Neuronal stem cell (in vitro differentiated cells): ENCODE results near the gene CHST7.

Experiments used
- DNase-seq: peaks from one replicate; pipeline ENCODE4 v3.0.0-alpha.2; 2013; ENCODE audit warnings: low spot score
- H2AFZ ChIP-seq: one replicate; pipeline ENCODE4 v1.6.1; 2013; ENCODE audit warnings: mild to moderate bottlenecking, low read length, inconsistent platforms
- H2AK5ac ChIP-seq: 2 replicates; pipeline ENCODE4 v1.6.1; 2013; ENCODE audit warnings: low read depth, mild to moderate bottlenecking, inconsistent platforms, low read length, moderate library complexity, mixed read lengths
- H2BK120ac ChIP-seq: 2 replicates; pipeline ENCODE4 v1.6.1; 2013; ENCODE audit warnings: low read depth, mild to moderate bottlenecking, inconsistent platforms, low read length, moderate library complexity, mixed read lengths
- H2BK12ac ChIP-seq: one replicate; pipeline ENCODE4 v1.6.1; 2013; ENCODE audit warnings: low read length, inconsistent platforms
- H2BK15ac ChIP-seq: 2 replicates; pipeline ENCODE4 v1.6.1; 2013; ENCODE audit warnings: mild to moderate bottlenecking, low read length, inconsistent platforms, mixed read lengths
- H2BK5ac ChIP-seq: one replicate; pipeline ENCODE4 v1.6.1; 2013; ENCODE audit warnings: inconsistent platforms, mild to moderate bottlenecking, low read length, moderate library complexity
- H3K14ac ChIP-seq: one replicate; pipeline ENCODE4 v1.6.1; 2013; ENCODE audit warnings: low read length, inconsistent platforms
- H3K18ac ChIP-seq: 2 replicates; pipeline ENCODE4 v1.6.1; 2013; ENCODE audit warnings: low read length, inconsistent platforms
- H3K23ac ChIP-seq: 2 replicates; pipeline ENCODE4 v1.6.1; 2013; ENCODE audit warnings: low read depth, mild to moderate bottlenecking, mixed read lengths, low read length, inconsistent platforms; ENCODE audit not compliant: poor library complexity
- H3K27ac ChIP-seq: replicated peaks from 3 replicates; pipeline ENCODE4 v1.5.1; 2013; ENCODE audit warnings: low read length, inconsistent platforms
- H3K27me3 ChIP-seq, 3 experiments: 2 replicates each; pipeline ENCODE4 v1.6.1; 2013; ENCODE audit warnings: low read length in 3 of 3, mild to moderate bottlenecking in 2 of 3, inconsistent platforms in 1 of 3, low read depth in 1 of 3, mixed read lengths in 1 of 3, moderate library complexity in 1 of 3; ENCODE audit not compliant: control insufficient read depth in 3 of 3, insufficient read depth in 3 of 3
- H3K36me3 ChIP-seq, 2 donors: replicated peaks in 1 of 2; 2 replicates each; pipeline ENCODE4 v1.6.1; 2013; ENCODE audit warnings: low read length in 2 of 2; ENCODE audit not compliant: control insufficient read depth in 2 of 2, insufficient read depth in 2 of 2
- H3K4ac ChIP-seq: 2 replicates; pipeline ENCODE4 v1.6.1; 2013; ENCODE audit warnings: inconsistent platforms, mild to moderate bottlenecking, low read length, moderate library complexity
- H3K4me1 ChIP-seq, 2 donors: 1 replicate in 1 of 2; 2 replicates in 1 of 2; pipeline ENCODE4 v1.6.1; 2013; ENCODE audit warnings: low read length in 2 of 2, low read depth in 1 of 2; ENCODE audit not compliant: control insufficient read depth in 2 of 2, insufficient read depth in 1 of 2
- H3K4me2 ChIP-seq: one replicate; pipeline ENCODE4 v1.6.1; 2013; ENCODE audit warnings: mild to moderate bottlenecking, low read length, inconsistent platforms; ENCODE audit not compliant: insufficient read depth, poor library complexity, severe bottlenecking
- H3K4me3 ChIP-seq, 2 donors: 2 replicates each; pipeline ENCODE4 v1.5.1; 2013; ENCODE audit warnings: low read length in 2 of 2, mild to moderate bottlenecking in 2 of 2, inconsistent platforms in 1 of 2, moderate library complexity in 1 of 2
- H3K79me1 ChIP-seq: one replicate; pipeline ENCODE4 v1.6.1; 2013; ENCODE audit warnings: low read depth, mild to moderate bottlenecking, inconsistent platforms, low read length, moderate library complexity
- H3K9ac ChIP-seq: one replicate; pipeline ENCODE4 v1.6.1; 2013; ENCODE audit warnings: mild to moderate bottlenecking, low read depth, low read length, inconsistent platforms; ENCODE audit not compliant: poor library complexity
- H3K9me3 ChIP-seq, 2 donors: replicated peaks in 1 of 2; 2 replicates each; pipeline versions ENCODE3 to v1.6.1; 2013; ENCODE audit warnings: low read length in 2 of 2, mild to moderate bottlenecking in 2 of 2, inconsistent platforms in 1 of 2, low read depth in 1 of 2, mixed read lengths in 1 of 2, moderate library complexity in 1 of 2; ENCODE audit not compliant: control insufficient read depth in 2 of 2, insufficient read depth in 1 of 2
- H4K8ac ChIP-seq: one replicate; pipeline ENCODE4 v1.6.1; 2013; ENCODE audit warnings: low read depth, mild to moderate bottlenecking, inconsistent platforms, low read length, moderate library complexity
- H4K91ac ChIP-seq: one replicate; pipeline ENCODE4 v1.6.1; 2013; ENCODE audit warnings: low read length, low read depth, mild to moderate bottlenecking, inconsistent platforms; ENCODE audit not compliant: poor library complexity
- WGBS, 2 donors: extraction: QIAGEN DNeasy Blood & Tissue Kit; methylation state at CpG; one replicate each; pipeline ENCODE4 v1.1.7; 2013; ENCODE audit warnings: missing lambda C conversion rate in 2 of 2, mixed read lengths in 1 of 2; ENCODE audit not compliant: insufficient read length in 2 of 2, insufficient replicate concordance in 1 of 2; ENCODE audit errors: extremely low coverage in 2 of 2; 5-methylcytosine and 5-hydroxymethylcytosine counted together

The CHST7 gene

DNA sequence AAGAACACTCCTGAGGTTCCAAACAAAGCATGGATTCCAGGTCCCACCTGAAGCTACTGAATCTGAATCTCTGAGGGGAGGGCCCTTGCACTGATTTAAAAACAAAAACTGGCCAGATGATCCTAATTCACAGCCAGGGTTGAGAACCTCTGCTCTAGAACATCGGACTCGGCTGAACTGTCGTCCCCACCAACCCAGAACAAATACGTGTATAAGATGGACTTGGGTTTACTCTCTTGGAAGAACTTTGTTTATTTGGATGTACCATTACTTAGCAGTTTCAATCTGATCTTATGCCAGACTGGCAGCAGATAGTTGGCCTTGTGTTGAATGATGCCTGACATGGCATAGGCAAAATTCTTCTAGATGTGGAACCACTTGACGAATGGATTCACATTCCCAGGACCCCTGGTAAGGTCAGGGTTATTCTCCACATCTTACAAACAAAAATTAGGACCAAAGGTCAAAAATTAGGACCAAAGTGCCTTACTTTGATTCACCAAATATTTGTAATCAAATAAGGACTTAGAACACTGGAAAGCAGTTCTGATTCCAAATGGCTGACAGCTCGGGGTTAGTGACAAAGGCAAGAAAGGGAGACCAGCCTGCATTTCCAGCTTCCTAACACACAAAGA lies 29.0 kb downstream of the CHST7 start:
- Histone ChIP-seq H3K4ac (no peak overlapping the region), H3K27me3 (peaks cover 0 to 5% (median 0%) of the 10 kb centered on the region in 3 experiments)

DNA sequence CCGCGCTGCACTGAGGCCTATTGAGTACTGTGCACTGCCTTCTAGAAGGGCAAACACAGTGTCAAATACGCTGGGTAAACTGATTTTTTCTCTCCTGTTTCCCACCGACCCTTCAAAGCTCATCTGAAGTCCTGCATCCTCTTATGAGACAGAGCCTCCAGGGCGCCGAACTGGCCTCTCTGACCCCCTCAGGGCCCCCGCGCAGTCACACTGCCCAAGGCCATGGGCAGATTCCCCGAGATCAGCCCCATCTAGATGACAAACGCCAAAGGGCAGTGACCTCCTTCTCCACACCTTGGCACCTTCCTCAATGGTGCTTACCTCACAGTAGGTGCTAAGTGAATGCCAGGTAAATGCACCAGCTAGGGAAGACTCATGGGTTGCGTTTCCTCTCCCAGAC lies 34.4 kb downstream of the CHST7 start:
- Histone ChIP-seq H3K4ac (no peak overlapping the region), H3K27ac (no peak overlapping the region), H4K8ac (no peak overlapping the region), H3K23ac (no peak overlapping the region), H3K4me2 (no peak overlapping the region), H2AFZ (no peak overlapping the region), H2BK15ac (no peak overlapping the region), H2BK120ac (no peak overlapping the region), H3K4me1 (no peaks in the 10 kb centered on the region), H3K79me1 (no peaks in the 10 kb centered on the region), H2AK5ac (no peak overlapping the region), H3K18ac (no peak overlapping the region), H3K9me3 (no peaks in the 10 kb centered on the region), H3K27me3 (peaks cover 0 to 5% (median 0%) of the 10 kb centered on the region in 3 experiments), H3K9ac (no peak overlapping the region), H2BK12ac (no peak overlapping the region), H3K4me3 (no peak overlapping the region), H3K36me3 (no peaks in the 10 kb centered on the region), H3K14ac (no peak overlapping the region), H4K91ac (no peak overlapping the region), H2BK5ac (no peak overlapping the region)
- no CpG with 5 or more reads among the region's 11 CpGs for WGBS, 2 donors
- DNase-seq = no peak

More for the DNA sequence above, 29.0 kb downstream of the CHST7 start:
- Histone ChIP-seq H2AK5ac (no peak overlapping the region), H3K14ac (no peak overlapping the region), H2BK12ac (no peak overlapping the region), H2AFZ (no peak overlapping the region), H3K27ac (no peak overlapping the region), H2BK5ac (no peak overlapping the region), H3K36me3 (no peaks in the 10 kb centered on the region), H3K4me2 (no peak overlapping the region), H4K91ac (no peak overlapping the region), H3K18ac (no peak overlapping the region), H4K8ac (no peak overlapping the region), H3K4me3 (no peak overlapping the region), H2BK120ac (no peak overlapping the region), H2BK15ac (no peak overlapping the region), H3K9me3 (no peaks in the 10 kb centered on the region), H3K4me1 (no peaks in the 10 kb centered on the region), H3K79me1 (no peaks in the 10 kb centered on the region), H3K9ac (no peak overlapping the region), H3K23ac (no peak overlapping the region)
- no CpG with 5 or more reads among the region's 6 CpGs for WGBS, 2 donors
- DNase-seq = no peak

DNA sequence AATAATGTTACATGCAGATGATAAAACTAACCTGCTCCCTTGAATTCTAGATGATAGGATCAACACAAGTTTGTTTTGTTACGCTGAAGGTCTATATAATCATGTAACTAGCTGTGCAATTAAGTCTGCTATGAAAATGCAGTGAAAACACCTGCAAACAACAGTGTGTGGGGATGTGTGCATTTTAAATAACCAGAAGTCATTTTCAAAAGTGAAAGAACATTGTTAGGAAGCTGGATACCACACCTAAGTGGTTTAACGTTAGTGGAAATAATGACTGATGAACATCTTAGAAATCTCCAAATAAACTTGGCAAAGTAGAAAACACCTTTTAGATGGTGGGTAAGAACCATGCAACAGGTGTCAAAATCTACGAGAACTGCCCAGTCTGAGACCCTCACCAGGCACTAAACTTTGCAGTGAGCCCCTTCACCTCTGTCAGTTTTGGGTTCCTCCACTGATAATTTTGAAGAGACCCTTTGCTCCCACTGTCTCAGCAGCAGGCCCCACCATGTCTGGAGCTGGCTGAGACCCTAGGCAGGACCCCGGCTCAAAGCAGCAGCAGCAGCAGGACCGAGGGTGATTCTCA lies 36.6 kb downstream of the CHST7 start:
- no peak overlapping the region for H3K4ac ChIP-seq
- no peak overlapping the region for H3K9ac ChIP-seq
- no peak overlapping the region for H2BK12ac ChIP-seq
- H3K27me3 ChIP-seq = peaks cover 0 to 5% (median 0%) of the 10 kb centered on the region in 3 experiments
- no peak overlapping the region for H2BK120ac ChIP-seq
- no peaks in the 10 kb centered on the region for H3K36me3 ChIP-seq
- H3K23ac ChIP-seq = no peak overlapping the region
- H3K14ac ChIP-seq = no peak overlapping the region
- H3K9me3 ChIP-seq = no peaks in the 10 kb centered on the region
- H3K27ac ChIP-seq = no peak overlapping the region
- H2AFZ ChIP-seq = no peak overlapping the region
- no CpG with 5 or more reads among the region's 5 CpGs for WGBS, 2 donors
- no peak for DNase-seq
- H3K4me2 ChIP-seq = no peak overlapping the region
- H4K91ac ChIP-seq = no peak overlapping the region
- H3K4me1 ChIP-seq = no peaks in the 10 kb centered on the region
- H2BK15ac ChIP-seq = no peak overlapping the region
- H3K18ac ChIP-seq = no peak overlapping the region
- H4K8ac ChIP-seq = no peak overlapping the region
- H2BK5ac ChIP-seq = no peak overlapping the region
- no peaks in the 10 kb centered on the region for H3K79me1 ChIP-seq
- no peak overlapping the region for H2AK5ac ChIP-seq
- no peak overlapping the region for H3K4me3 ChIP-seq

DNA sequence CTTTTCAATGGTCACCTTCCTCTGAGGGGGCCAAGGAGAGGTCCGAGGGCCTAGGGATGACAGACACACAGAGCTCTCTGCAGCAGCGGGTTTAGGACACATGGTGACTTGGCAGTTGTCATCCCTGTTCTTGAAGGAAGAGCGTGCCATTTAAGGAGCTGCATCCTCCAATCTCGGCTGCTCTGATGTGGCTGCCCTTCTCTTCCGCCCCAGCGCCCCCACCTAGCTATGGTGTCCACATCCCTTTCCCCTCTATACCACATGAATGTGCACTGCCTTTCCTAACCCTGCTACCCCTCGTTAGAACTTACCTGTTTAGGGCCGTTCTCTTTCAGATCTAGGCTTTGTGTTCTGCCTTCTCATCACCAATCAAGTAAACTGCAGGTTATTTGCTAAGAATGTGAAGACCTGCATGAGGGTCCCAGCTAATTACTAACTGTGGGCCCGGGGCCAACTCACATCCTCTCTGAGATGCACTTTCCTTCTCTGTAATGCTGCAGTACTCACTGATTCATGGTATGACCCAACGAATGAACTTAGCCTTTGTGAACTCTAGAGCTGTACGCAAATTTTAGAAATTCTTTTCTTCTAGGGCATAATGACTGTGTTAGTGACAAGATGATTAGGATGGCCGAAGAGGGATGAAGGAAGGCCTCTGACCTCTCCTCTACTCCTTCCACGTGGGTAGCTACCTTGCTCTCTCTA lies 38.2 kb downstream of the CHST7 start:
- Histone ChIP-seq H2BK120ac (no peak overlapping the region), H2BK15ac (no peak overlapping the region), H2BK5ac (no peak overlapping the region), H3K23ac (no peak overlapping the region), H3K18ac (no peak overlapping the region), H3K9me3 (no peaks in the 10 kb centered on the region), H3K4me1 (no peaks in the 10 kb centered on the region), H3K4ac (no peak overlapping the region), H3K79me1 (no peaks in the 10 kb centered on the region), H3K36me3 (no peaks in the 10 kb centered on the region), H4K91ac (no peak overlapping the region), H4K8ac (no peak overlapping the region), H3K27me3 (peaks cover 0 to 3% (median 0%) of the 10 kb centered on the region in 3 experiments), H3K14ac (no peak overlapping the region), H3K4me3 (no peak overlapping the region), H3K4me2 (no peak overlapping the region), H2AK5ac (no peak overlapping the region), H2AFZ (no peak overlapping the region), H2BK12ac (no peak overlapping the region), H3K27ac (no peak overlapping the region), H3K9ac (no peak overlapping the region)
- no CpG with 5 or more reads among the region's 13 CpGs for WGBS, 2 donors
- no peak for DNase-seq
